GM12878 (cell line): ENCODE results near the gene ASNSD1. TPM values are rescaled to one million over a fixed set of nuclear protein-coding genes. Genes with fewer than 3 reads are reported as not detected.

Source experiments
- ATAC-seq: fragments of 200-7000 bp; cut with Tn5 transposase; 3 replicates; pipeline ENCODE4 v1.9.1; 2020; ENCODE audit warnings: mild to moderate bottlenecking, moderate library complexity
- BruUV-seq: library from RNA; stranded (reverse); fragments of 400-500 nt; replicated peaks from 2 replicates; lab custom pipeline; 2021; lab: Mats Ljungman, UMichigan
- CTCF ChIA-PET: fragments of 300-600 bp; sonication (Branson Sonifier 250); formaldehyde crosslinking; extraction: SDS; loops from one replicate; lab custom pipeline; 2021; ENCODE audit warnings: inconsistent platforms; lab: Yijun Ruan, JAX
- POLR2A ChIA-PET: fragments of 350-600 bp; formaldehyde crosslinking; extraction: SDS; loops from one replicate; lab custom pipeline; 2021; ENCODE audit warnings: inconsistent platforms; lab: Charles Lee
- RAD21 ChIA-PET: fragments of 300-600 bp; sonication (Branson Sonifier 250); formaldehyde crosslinking; loops from one replicate; lab custom pipeline; 2023; ENCODE audit warnings: antibody characterized with exemption; ENCODE audit not compliant: unreplicated experiment; lab: Charles Lee
- SMC1A ChIA-PET: fragments of 300-600 bp; sonication (Branson Sonifier 250); formaldehyde crosslinking; loops from one replicate; lab custom pipeline; 2023; ENCODE audit not compliant: unreplicated experiment, uncharacterized antibody; lab: Charles Lee
- DNase-seq: peaks from one replicate; pipeline ENCODE4 v3.0.0-alpha.2; 2011; ENCODE audit warnings: low read depth, low spot score
- FAIRE-seq: peaks from 3 replicates; lab custom pipeline; 2011; peaks lifted over from hg19 to GRCh38; lab: Jason Lieb, UNC
- H2AFZ ChIP-seq: 2 replicates; pipeline ENCODE4 v1.6.0; 2011; ENCODE audit warnings: low read depth, low read length, control low read depth; ENCODE audit not compliant: control insufficient read depth
- H3K27ac ChIP-seq: 2 replicates; pipeline ENCODE4 v1.5.1; 2011; ENCODE audit warnings: control low read depth; ENCODE audit not compliant: control insufficient read depth, insufficient read depth
- H3K27me3 ChIP-seq, 2 experiments: replicated peaks in 1 of 2; 2 replicates each; pipeline versions ENCODE4 v1.6.0 to v1.6.1; 2011; ENCODE audit warnings: low read length in 1 of 2; ENCODE audit not compliant: control insufficient read depth in 2 of 2, insufficient read depth in 2 of 2
- H3K36me3 ChIP-seq, 2 experiments: 2 replicates each; pipeline ENCODE4 v1.5.1; 2011; ENCODE audit warnings: low read length in 1 of 2; ENCODE audit not compliant: control insufficient read depth in 2 of 2, insufficient read depth in 2 of 2
- H3K4me1 ChIP-seq: 2 replicates; pipeline ENCODE4 v1.6.1; 2011; ENCODE audit warnings: mild to moderate bottlenecking, low read length, moderate library complexity, mixed read lengths; ENCODE audit not compliant: control insufficient read depth, insufficient read depth
- H3K4me2 ChIP-seq: 2 replicates; pipeline ENCODE4 v1.6.0; 2011; ENCODE audit warnings: control low read depth; ENCODE audit not compliant: control insufficient read depth, insufficient read depth
- H3K4me3 ChIP-seq: fragments of 200-600 bp; sonication (generic); 2 replicates; pipeline ENCODE4 v1.5.1; 2016
- H3K79me2 ChIP-seq: 2 replicates; pipeline ENCODE4 v1.6.0; 2011; ENCODE audit warnings: low read length; ENCODE audit not compliant: control insufficient read depth, insufficient read depth
- H3K9ac ChIP-seq: 2 replicates; pipeline ENCODE4 v1.8.0; 2011; ENCODE audit warnings: low read length, control low read depth, mixed read lengths; ENCODE audit not compliant: control insufficient read depth, insufficient read depth
- H3K9me3 ChIP-seq: replicated peaks from 3 replicates; pipeline ENCODE4 v1.5.1; 2011; ENCODE audit warnings: mild to moderate bottlenecking, low read length; ENCODE audit not compliant: control insufficient read depth, insufficient read depth
- H4K20me1 ChIP-seq: 2 replicates; pipeline ENCODE4 v1.6.0; 2011; ENCODE audit not compliant: control insufficient read depth, insufficient read depth
- ATF7 ChIP-seq: fragments of 450-650 bp; IDR thresholded peaks from 2 replicates; pipeline ENCODE4 v1.6.1; 2016; ENCODE audit warnings: low read depth, mild to moderate bottlenecking
- JUNB ChIP-seq: IDR thresholded peaks from 2 replicates; pipeline ENCODE4 v1.6.1; 2016; ENCODE audit warnings: antibody characterized with exemption, mild to moderate bottlenecking
- NBN ChIP-seq: fragments of 450-650 bp; IDR thresholded peaks from 2 replicates; pipeline ENCODE4 v1.6.1; 2016
- NR2C2 ChIP-seq: IDR thresholded peaks from 2 replicates; pipeline ENCODE4 v1.6.1; 2011; ENCODE audit warnings: borderline replicate concordance, low read depth; ENCODE audit not compliant: control insufficient read depth, insufficient read length
- SP1 ChIP-seq: IDR thresholded peaks from one replicate; pipeline ENCODE4 v1.6.1; 2011; ENCODE audit warnings: low read depth, low read length
- WGBS: methylation state at CpG from one replicate; pipeline ENCODE4 v1.1.6; 2016; ENCODE audit warnings: low lambda C conversion rate; ENCODE audit not compliant: insufficient replicate concordance, insufficient coverage; ENCODE audit errors: missing lambda C conversion rate; 5-methylcytosine and 5-hydroxymethylcytosine counted together
- in situ Hi-C: fragments of 300-500 bp; cut with MboI; formaldehyde crosslinking; loops from 9 replicates; pipeline ENCODE4 v1.14.3; 2018; ENCODE audit warnings: mixed read lengths
- intact Hi-C: fragments of 100-400 bp; cut with micrococcal nuclease; formaldehyde crosslinking; loops from one replicate; pipeline ENCODE4 v1.14.2; 2022; ENCODE audit not compliant: unreplicated experiment
- polyA plus RNA-seq, 11 experiments: library from polyadenylated mRNA; depleted of rRNA in 4 of 11; unstranded in 6 of 11; stranded (reverse) in 5 of 11; fragments of >200 nt; fragmentation: Nextera tagmentation in 4 of 11; fragmentation: Illumina TruSeq in 1 of 11; extraction: Ambion mirVana in 4 of 11; extraction: Trizol in 1 of 11; gene quantifications; 1 replicate in 1 of 11; 2 replicates in 10 of 11; pipeline versions ENCODE4 v1.2.1 to v1.2.3, GENCODE V29; 2011 to 2016; ENCODE audit warnings: inconsistent platforms in 2 of 11, missing spikeins in 2 of 11, low read depth in 1 of 11
- total RNA-seq, 4 experiments: library from RNA; depleted of rRNA in 3 of 4; stranded (reverse); fragments of >200 nt in 3 of 4; fragmentation: Illumina TruSeq in 1 of 4; extraction: Trizol in 1 of 4; gene quantifications; 2 replicates each; pipeline versions ENCODE4 v1.2.1 to v1.2.3, GENCODE V29; 2013 to 2021
- TF ChIP-seq, protein P1 (sequence below): fragments of 150-350 bp; IDR thresholded peaks from 2 replicates; pipeline ENCODE4 v1.6.1; 2014; ENCODE audit warnings: mild to moderate bottlenecking, low read depth, low read length
- TF ChIP-seq, protein P2 (sequence below): IDR thresholded peaks from 2 replicates; pipeline ENCODE4 v1.6.1; 2011; ENCODE audit warnings: low read depth, low read length, improper control_type of control experiment, borderline replicate concordance
- TF ChIP-seq, protein P3 (sequence below): fragments of 450-650 bp; IDR thresholded peaks from 2 replicates; pipeline ENCODE4 v1.6.1; 2016; ENCODE audit warnings: mild to moderate bottlenecking
- TF ChIP-seq, protein P4 (sequence below): IDR thresholded peaks from 2 replicates; pipeline ENCODE4 v1.6.1; 2011; ENCODE audit warnings: borderline replicate concordance, low read depth, mild to moderate bottlenecking, moderate library complexity, mixed read lengths, low read length; ENCODE audit not compliant: insufficient read depth; ENCODE audit errors: extremely low read length

ASNSD1 gene
- total and polyA plus RNA-seq, 10 of the 15 experiments (the other 5 are each of a cell fraction or from before 2014, with no cell fraction given) = 39.1 to 89.8 (median 72.1) TPM

DNA sequence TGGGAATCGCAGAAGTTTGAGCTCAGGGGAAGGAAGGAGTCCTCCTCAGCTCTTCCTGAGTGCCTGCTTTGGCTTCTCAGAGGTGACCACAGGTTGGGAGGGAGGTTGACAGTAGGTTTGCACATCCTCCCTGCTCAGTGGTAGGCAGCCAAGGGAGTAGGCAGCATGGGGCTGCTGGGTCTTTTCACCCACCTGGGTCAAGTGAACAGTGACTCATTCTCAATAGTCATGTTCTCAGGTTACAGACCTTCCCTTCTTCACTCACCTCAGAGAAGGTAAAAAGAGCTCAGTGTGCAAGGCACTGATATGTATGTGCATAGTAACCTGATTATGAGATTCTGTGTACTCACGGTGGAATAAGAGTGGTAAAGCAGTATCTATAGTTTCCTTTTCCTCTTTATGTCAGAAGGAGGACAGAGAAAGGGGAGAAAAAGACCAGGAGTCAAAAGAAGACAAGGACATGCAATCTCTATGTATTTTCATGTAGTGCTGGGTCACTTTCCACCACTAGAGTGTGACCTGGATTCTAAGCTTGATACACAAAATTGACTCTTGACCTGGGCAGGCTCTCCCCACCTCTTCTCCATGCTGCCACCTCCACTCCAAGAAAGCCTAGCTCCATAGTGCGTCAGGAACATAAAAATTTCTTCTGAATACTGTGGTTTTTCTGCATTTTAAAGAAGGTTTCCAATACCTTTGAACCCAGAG is 36.5 kb upstream of the ASNSD1 start:
- Histone ChIP-seq H3K36me3 (no peaks in the 10 kb centered on the region), H3K27ac (no peak overlapping the region), H4K20me1 (no peaks in the 10 kb centered on the region), H2AFZ (no peak overlapping the region), H3K4me2 (no peak overlapping the region), H3K4me1 (no peaks in the 10 kb centered on the region), H3K9ac (no peak overlapping the region), H3K4me3 (no peak overlapping the region), H3K79me2 (no peaks in the 10 kb centered on the region)
- intact Hi-C loops = no loop called here
- no TSS peak for BruUV-seq
- FAIRE-seq = no peak
- CTCF ChIA-PET = no interaction called here
- in situ Hi-C loops = no loop called here
- SMC1A ChIA-PET = interaction anchor here (0.9 kb wide), 1 partner anchor 180 kb away, joined by 4 read pairs; no protein-coding TSS in a partner anchor
- peak; percentile 45 for ATAC-seq
- POLR2A ChIA-PET = no interaction called here
- WGBS = 21% methylated on average over 3 of the region's 3 CpGs
- DNase-seq = no peak
- RAD21 ChIA-PET = no interaction called here
- TF ChIP-seq, protein P1, sequence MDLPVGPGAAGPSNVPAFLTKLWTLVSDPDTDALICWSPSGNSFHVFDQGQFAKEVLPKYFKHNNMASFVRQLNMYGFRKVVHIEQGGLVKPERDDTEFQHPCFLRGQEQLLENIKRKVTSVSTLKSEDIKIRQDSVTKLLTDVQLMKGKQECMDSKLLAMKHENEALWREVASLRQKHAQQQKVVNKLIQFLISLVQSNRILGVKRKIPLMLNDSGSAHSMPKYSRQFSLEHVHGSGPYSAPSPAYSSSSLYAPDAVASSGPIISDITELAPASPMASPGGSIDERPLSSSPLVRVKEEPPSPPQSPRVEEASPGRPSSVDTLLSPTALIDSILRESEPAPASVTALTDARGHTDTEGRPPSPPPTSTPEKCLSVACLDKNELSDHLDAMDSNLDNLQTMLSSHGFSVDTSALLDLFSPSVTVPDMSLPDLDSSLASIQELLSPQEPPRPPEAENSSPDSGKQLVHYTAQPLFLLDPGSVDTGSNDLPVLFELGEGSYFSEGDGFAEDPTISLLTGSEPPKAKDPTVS = no peak
- no peak for TF ChIP-seq JUNB
- TF ChIP-seq ATF7 = no peak
- no peak for TF ChIP-seq NBN
- TF ChIP-seq, protein P2, sequence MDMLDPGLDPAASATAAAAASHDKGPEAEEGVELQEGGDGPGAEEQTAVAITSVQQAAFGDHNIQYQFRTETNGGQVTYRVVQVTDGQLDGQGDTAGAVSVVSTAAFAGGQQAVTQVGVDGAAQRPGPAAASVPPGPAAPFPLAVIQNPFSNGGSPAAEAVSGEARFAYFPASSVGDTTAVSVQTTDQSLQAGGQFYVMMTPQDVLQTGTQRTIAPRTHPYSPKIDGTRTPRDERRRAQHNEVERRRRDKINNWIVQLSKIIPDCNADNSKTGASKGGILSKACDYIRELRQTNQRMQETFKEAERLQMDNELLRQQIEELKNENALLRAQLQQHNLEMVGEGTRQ = no peak
- TF ChIP-seq, protein P3, sequence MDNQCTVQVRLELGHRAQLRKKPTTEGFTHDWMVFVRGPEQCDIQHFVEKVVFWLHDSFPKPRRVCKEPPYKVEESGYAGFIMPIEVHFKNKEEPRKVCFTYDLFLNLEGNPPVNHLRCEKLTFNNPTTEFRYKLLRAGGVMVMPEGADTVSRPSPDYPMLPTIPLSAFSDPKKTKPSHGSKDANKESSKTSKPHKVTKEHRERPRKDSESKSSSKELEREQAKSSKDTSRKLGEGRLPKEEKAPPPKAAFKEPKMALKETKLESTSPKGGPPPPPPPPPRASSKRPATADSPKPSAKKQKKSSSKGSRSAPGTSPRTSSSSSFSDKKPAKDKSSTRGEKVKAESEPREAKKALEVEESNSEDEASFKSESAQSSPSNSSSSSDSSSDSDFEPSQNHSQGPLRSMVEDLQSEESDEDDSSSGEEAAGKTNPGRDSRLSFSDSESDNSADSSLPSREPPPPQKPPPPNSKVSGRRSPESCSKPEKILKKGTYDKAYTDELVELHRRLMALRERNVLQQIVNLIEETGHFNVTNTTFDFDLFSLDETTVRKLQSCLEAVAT = no peak
- TF ChIP-seq, protein P4, sequence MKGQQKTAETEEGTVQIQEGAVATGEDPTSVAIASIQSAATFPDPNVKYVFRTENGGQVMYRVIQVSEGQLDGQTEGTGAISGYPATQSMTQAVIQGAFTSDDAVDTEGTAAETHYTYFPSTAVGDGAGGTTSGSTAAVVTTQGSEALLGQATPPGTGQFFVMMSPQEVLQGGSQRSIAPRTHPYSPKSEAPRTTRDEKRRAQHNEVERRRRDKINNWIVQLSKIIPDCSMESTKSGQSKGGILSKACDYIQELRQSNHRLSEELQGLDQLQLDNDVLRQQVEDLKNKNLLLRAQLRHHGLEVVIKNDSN = no peak
- no peak for TF ChIP-seq SP1
- no peak for TF ChIP-seq NR2C2
- TF ChIP-seq, all 136 proteins: peak for 0
- no peaks in the 10 kb centered on the region for H3K9me3 ChIP-seq
- H3K27me3 ChIP-seq = no peaks in the 10 kb centered on the region
